H9 (cell line): ENCODE data around the gene SPTBN1. TPM values are rescaled to one million over a fixed set of nuclear protein-coding genes. Genes with fewer than 3 reads are reported as not detected.

Source experiments
- DNase-seq: peaks from one replicate; pipeline ENCODE4 v3.0.0-alpha.2; 2017
- H2AFZ ChIP-seq: one replicate; pipeline ENCODE4 v1.6.1; 2013; ENCODE audit warnings: mild to moderate bottlenecking, low read length, control low read depth, moderate library complexity
- H2AK5ac ChIP-seq: 2 replicates; pipeline ENCODE4 v1.6.1; 2013; ENCODE audit warnings: low read length, control low read depth, mixed read lengths; ENCODE audit not compliant: insufficient read length
- H2BK120ac ChIP-seq: one replicate; pipeline ENCODE4 v1.6.1; 2013; ENCODE audit warnings: low read depth, mild to moderate bottlenecking, low read length, control low read depth, inconsistent platforms; ENCODE audit not compliant: poor library complexity, severe bottlenecking
- H2BK12ac ChIP-seq: 2 replicates; pipeline ENCODE4 v1.6.1; 2013; ENCODE audit warnings: low read length, control low read depth, mixed read lengths, low read depth; ENCODE audit not compliant: insufficient read length
- H2BK15ac ChIP-seq: 2 replicates; pipeline ENCODE4 v1.6.1; 2013; ENCODE audit warnings: low read depth, low read length, control low read depth
- H2BK20ac ChIP-seq: one replicate; pipeline ENCODE4 v1.6.1; 2013; ENCODE audit warnings: low read depth, mild to moderate bottlenecking, low read length, control low read depth, inconsistent platforms; ENCODE audit not compliant: poor library complexity, severe bottlenecking
- H2BK5ac ChIP-seq: 2 replicates; pipeline ENCODE4 v1.6.1; 2013; ENCODE audit warnings: low read length, control low read depth, mixed read lengths; ENCODE audit not compliant: insufficient read length
- H3K14ac ChIP-seq: 2 replicates; pipeline ENCODE4 v1.6.1; 2013; ENCODE audit warnings: low read length, control low read depth; ENCODE audit not compliant: insufficient read depth
- H3K18ac ChIP-seq: 2 replicates; pipeline ENCODE4 v1.6.1; 2013; ENCODE audit warnings: low read depth, mild to moderate bottlenecking, mixed read lengths, low read length, control low read depth; ENCODE audit not compliant: insufficient read length
- H3K23ac ChIP-seq: 2 replicates; pipeline ENCODE4 v1.6.1; 2013; ENCODE audit warnings: low read length, control low read depth, mixed read lengths, low read depth; ENCODE audit not compliant: insufficient read length
- H3K23me2 ChIP-seq: 2 replicates; pipeline ENCODE4 v1.6.1; 2013; ENCODE audit warnings: low read depth, mild to moderate bottlenecking, mixed read lengths, low read length, control low read depth; ENCODE audit not compliant: insufficient read length, poor library complexity, severe bottlenecking
- H3K27ac ChIP-seq: 2 replicates; pipeline ENCODE4 v1.5.1; 2013; ENCODE audit warnings: low read length, control low read depth, mixed read lengths, low read depth; ENCODE audit not compliant: insufficient read length
- H3K27me3 ChIP-seq: 2 replicates; pipeline ENCODE4 v1.6.1; 2013; ENCODE audit warnings: low read length, control low read depth, inconsistent platforms; ENCODE audit not compliant: insufficient read depth
- H3K4ac ChIP-seq: 2 replicates; pipeline ENCODE4 v1.6.1; 2013; ENCODE audit warnings: low read depth, mild to moderate bottlenecking, control low read depth, inconsistent platforms, low read length, moderate library complexity
- H3K4me1 ChIP-seq: 2 replicates; pipeline ENCODE4 v1.6.1; 2013; ENCODE audit warnings: low read length, control low read depth, inconsistent platforms; ENCODE audit not compliant: insufficient read depth
- H3K4me2 ChIP-seq: 2 replicates; pipeline ENCODE4 v1.6.1; 2013; ENCODE audit warnings: low read length, control low read depth, mixed read lengths; ENCODE audit not compliant: insufficient read length, insufficient read depth
- H3K56ac ChIP-seq: 2 replicates; pipeline ENCODE4 v1.6.1; 2013; ENCODE audit warnings: low read depth, mild to moderate bottlenecking, mixed read lengths, low read length, control low read depth; ENCODE audit not compliant: insufficient read length
- H3K79me1 ChIP-seq: 2 replicates; pipeline ENCODE4 v1.6.1; 2013; ENCODE audit warnings: low read depth, mild to moderate bottlenecking, moderate library complexity, low read length, control low read depth, inconsistent platforms; ENCODE audit not compliant: insufficient read depth, poor library complexity, severe bottlenecking
- H3K79me2 ChIP-seq: 2 replicates; pipeline ENCODE4 v1.6.1; 2013; ENCODE audit warnings: low read length, control low read depth, inconsistent platforms; ENCODE audit not compliant: insufficient read depth
- H3K9ac ChIP-seq: 2 replicates; pipeline ENCODE4 v1.6.1; 2013; ENCODE audit warnings: low read length, control low read depth, mixed read lengths; ENCODE audit not compliant: insufficient read length; ENCODE audit errors: extremely low read depth
- H3K9me3 ChIP-seq: one replicate; pipeline ENCODE4 v1.6.1; 2013; ENCODE audit warnings: low read depth, low read length, inconsistent platforms; ENCODE audit not compliant: control insufficient read depth
- H3T11ph ChIP-seq: one replicate; pipeline ENCODE4 v1.6.1; 2013; ENCODE audit warnings: mild to moderate bottlenecking, low read length, control low read depth, inconsistent platforms
- H4K20me1 ChIP-seq: one replicate; pipeline ENCODE4 v1.6.1; 2013; ENCODE audit not compliant: control insufficient read depth, insufficient read length, insufficient read depth
- H4K5ac ChIP-seq: 2 replicates; pipeline ENCODE4 v1.6.1; 2013; ENCODE audit warnings: low read depth, mild to moderate bottlenecking, mixed read lengths, low read length, control low read depth; ENCODE audit not compliant: insufficient read length
- H4K8ac ChIP-seq: replicated peaks from 2 replicates; pipeline ENCODE4 v1.6.1; 2013; ENCODE audit warnings: low read length, control low read depth, mixed read lengths, low read depth; ENCODE audit not compliant: insufficient read length
- H4K91ac ChIP-seq: 2 replicates; pipeline ENCODE4 v1.6.1; 2013; ENCODE audit warnings: low read depth, mild to moderate bottlenecking, moderate library complexity, mixed read lengths, low read length, control low read depth; ENCODE audit not compliant: insufficient read length
- H3K27ac Mint-ChIP-seq, 3 experiments: 2 replicates in 2 of 3; 3 replicates in 1 of 3; pipeline ENCODE4 v1.8.0; 2020 to 2021; ENCODE audit warnings: mixed read lengths in 3 of 3, mild to moderate bottlenecking in 1 of 3, moderate library complexity in 1 of 3
- H3K27me3 Mint-ChIP-seq: 2 replicates; pipeline ENCODE4 v1.8.0; 2021; ENCODE audit warnings: low read depth, mild to moderate bottlenecking, moderate library complexity, mixed read lengths
- H3K36me3 Mint-ChIP-seq, 3 experiments: 2 replicates in 2 of 3; 3 replicates in 1 of 3; pipeline ENCODE4 v1.8.0; 2020 to 2021; ENCODE audit warnings: low read depth in 3 of 3, mixed read lengths in 3 of 3; ENCODE audit not compliant: insufficient read depth in 1 of 3
- H3K4me1 Mint-ChIP-seq, 2 experiments: 2 replicates each; pipeline ENCODE4 v1.8.0; 2020; ENCODE audit warnings: mixed read lengths in 2 of 2
- H3K4me3 Mint-ChIP-seq, 2 experiments: 2 replicates in 1 of 2; 3 replicates in 1 of 2; pipeline ENCODE4 v1.8.0; 2020 to 2021; ENCODE audit warnings: mild to moderate bottlenecking in 2 of 2, mixed read lengths in 2 of 2, moderate library complexity in 1 of 2
- H3K9me3 Mint-ChIP-seq, 2 experiments: 2 replicates in 1 of 2; 3 replicates in 1 of 2; pipeline ENCODE4 v1.8.0; 2020; ENCODE audit warnings: mild to moderate bottlenecking in 2 of 2, mixed read lengths in 2 of 2, moderate library complexity in 1 of 2
- CTCF ChIP-seq: fragments of 200-600 bp; sonication (generic); conservative IDR thresholded peaks from 3 replicates; pipeline ENCODE4 v1.8.0; 2021; ENCODE audit warnings: antibody characterized with exemption, mild to moderate bottlenecking
- WGBS: extraction: QIAGEN DNeasy Blood & Tissue Kit; methylation state at CpG from one replicate; pipeline ENCODE4 v1.1.7; 2013; ENCODE audit warnings: missing lambda C conversion rate, low lambda C conversion rate, mixed read lengths; ENCODE audit not compliant: insufficient read length; ENCODE audit errors: extremely low coverage; 5-methylcytosine and 5-hydroxymethylcytosine counted together
- total RNA-seq: library from RNA; stranded (reverse); gene quantifications from 2 replicates; pipeline ENCODE4 v1.2.1, GENCODE V29; 2021

Gene SPTBN1
- total RNA-seq, 1 experiment from 2014 or later, result 164 TPM

GRCh38 chr2:54464341-54464740 is 8.2 kb downstream of the SPTBN1 start:
- Histone ChIP-seq H3K4ac (no peak overlapping the region), H3K9me3 (no peaks in the 10 kb centered on the region), H3K27ac (no peak overlapping the region), H4K8ac (no peak overlapping the region), H3K4me1 (no peaks in the 10 kb centered on the region), H3T11ph (no peak overlapping the region), H2BK120ac (no peak overlapping the region), H3K23ac (no peak overlapping the region), H2AK5ac (no peak overlapping the region), H3K79me1 (no peaks in the 10 kb centered on the region), H2AFZ (no peak overlapping the region), H3K56ac (no peak overlapping the region), H4K91ac (no peak overlapping the region), H3K18ac (no peak overlapping the region), H3K14ac (no peak overlapping the region), H4K20me1 (no peaks in the 10 kb centered on the region), H3K23me2 (no peaks in the 10 kb centered on the region), H4K5ac (no peak overlapping the region), H3K9ac (no peak overlapping the region), H3K4me2 (no peak overlapping the region), H2BK15ac (no peak overlapping the region), H3K27me3 (no peaks in the 10 kb centered on the region), H2BK12ac (no peak overlapping the region), H2BK5ac (no peak overlapping the region), H2BK20ac (no peak overlapping the region), H3K79me2 (no peaks in the 10 kb centered on the region; the same call in 1 of the 2 replicates)
- Mint-ChIP-seq H3K27me3 (peaks cover 3% of the 10 kb centered on the region; the same call in 1 of the 2 replicates), H3K4me3 (no peak overlapping the region), H3K9me3 (no peaks in the 10 kb centered on the region), H3K36me3 (no peaks in the 10 kb centered on the region), H3K27ac (no peak overlapping the region), H3K4me1 (peaks cover 0 to under 1% of the 10 kb centered on the region in 2 experiments; a peak in 1 of 4 replicates)
- TF ChIP-seq CTCF, result no peak
- DNase-seq, result no peak
- WGBS, result no CpG with 5 or more reads among the region's 2 CpGs
